ENCODE results near the gene CYLD. TPM values are rescaled to one million over a fixed set of nuclear protein-coding genes. Genes with fewer than 3 reads are reported as not detected.
A peak's percentile ranks its signal among the peaks of the same experiment; 100 is the strongest.

Gene CYLD
- total RNA-seq, 2 experiments from 2014 or later, result 135 to 195 TPM

DNA sequence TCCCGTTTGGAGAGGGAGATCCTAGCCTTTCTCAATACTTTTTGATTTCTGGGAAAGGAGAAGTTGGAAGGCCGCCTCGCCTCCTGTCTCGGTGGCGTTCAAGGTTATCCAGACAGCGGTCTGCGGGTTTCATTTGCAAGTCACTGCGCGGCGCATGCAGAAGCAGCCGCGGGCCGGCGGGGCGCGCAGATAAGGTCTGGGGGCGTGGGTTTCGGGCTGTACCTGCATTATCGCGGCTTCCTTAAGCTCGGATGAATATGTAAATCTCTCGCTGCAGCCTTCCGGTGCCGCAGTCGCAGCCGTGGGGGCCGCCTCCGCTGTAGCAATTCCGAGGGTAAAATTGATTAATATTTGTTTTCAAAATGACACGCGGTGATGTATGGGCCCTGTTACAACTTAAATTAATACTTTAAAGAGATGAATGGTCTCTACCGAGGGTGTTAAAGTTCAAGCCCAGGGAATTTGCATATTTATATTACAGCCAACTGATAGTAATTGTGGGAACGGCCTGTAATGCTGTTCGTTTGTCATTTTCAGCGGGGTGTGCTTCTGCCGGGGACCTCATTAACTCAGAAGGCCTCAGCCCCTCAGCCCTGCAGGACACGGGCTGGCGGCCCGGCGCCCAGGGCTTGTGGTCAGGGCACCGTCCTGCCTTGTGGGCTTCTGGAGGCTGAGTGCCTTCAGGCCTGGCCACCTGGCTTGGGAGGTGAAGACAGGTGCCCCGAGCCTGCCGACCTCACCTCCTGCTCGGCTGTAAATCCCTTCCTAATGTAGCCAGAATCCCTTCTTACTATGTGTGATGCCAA is 99.4 kb downstream of the CYLD start:
- ATAC-seq (peak; percentile 65), DNase-seq (peak; percentile 43)
- Mint-ChIP-seq H3K4me1 (peaks cover 25% of the 10 kb centered on the region), H3K27me3 (peaks cover 45% of the 10 kb centered on the region), H3K9me3 (ENCODE audit: low read depth) (no peaks in the 10 kb centered on the region), H3K36me3 (no peaks in the 10 kb centered on the region), H3K27ac (no peak overlapping the region), H3K4me3 (peak overlapping the region; percentile 42)
- CTCF ChIA-PET, result no interaction called here

DNA sequence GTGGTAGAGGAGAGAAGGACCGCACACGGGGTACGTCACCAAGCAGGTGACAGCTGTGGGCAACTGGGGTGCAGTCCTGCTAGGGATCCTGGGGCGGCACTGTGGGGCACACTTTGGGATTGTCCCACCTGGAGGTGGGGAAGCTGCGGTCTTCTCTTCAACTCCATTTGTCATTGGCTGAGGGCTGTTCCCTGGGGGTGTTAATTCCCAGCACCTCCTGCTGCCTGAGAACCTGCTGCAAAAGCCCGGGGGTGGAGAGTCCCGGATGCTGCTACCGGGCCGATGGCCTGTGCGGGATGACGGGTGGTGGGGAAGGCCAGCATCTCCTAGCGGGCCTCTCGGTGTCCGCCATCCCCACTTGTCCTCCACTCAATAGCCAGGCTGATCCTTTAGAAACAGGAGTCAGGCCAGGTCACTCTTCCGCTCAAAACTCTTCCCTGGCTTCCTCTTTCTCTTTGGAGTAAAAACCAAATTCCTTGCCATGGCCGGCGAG is 100.2 kb downstream of the CYLD start:
- ATAC-seq (no peak), DNase-seq (peak; percentile 33)
- Mint-ChIP-seq H3K4me1 (peaks cover 25% of the 10 kb centered on the region), H3K27ac (no peak overlapping the region), H3K36me3 (no peaks in the 10 kb centered on the region), H3K9me3 (ENCODE audit: low read depth) (no peaks in the 10 kb centered on the region), H3K4me3 (no peak overlapping the region), H3K27me3 (peaks cover 45% of the 10 kb centered on the region)
- CTCF ChIA-PET, result no interaction called here

DNA sequence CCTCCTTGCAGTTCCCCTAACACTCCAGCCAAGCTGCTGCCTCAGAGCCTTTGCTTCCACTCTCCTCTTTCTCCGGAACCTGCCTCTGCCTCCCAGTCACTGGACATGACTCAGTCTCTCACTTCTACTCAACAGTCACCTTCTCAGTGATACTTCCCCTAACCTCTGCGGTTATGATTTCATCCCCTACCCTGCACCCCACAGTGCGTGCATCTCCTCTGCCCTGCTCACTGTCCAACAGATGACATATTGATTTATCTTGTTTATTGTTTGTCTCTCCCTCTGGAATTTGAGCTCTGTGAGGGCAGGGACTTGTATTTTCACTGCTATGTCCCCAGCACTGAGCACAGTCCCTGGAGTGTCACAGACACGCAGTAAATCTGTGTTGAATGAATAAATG is 100.7 kb downstream of the CYLD start:
- H3K4me3 Mint-ChIP-seq, result no peak overlapping the region

DNA sequence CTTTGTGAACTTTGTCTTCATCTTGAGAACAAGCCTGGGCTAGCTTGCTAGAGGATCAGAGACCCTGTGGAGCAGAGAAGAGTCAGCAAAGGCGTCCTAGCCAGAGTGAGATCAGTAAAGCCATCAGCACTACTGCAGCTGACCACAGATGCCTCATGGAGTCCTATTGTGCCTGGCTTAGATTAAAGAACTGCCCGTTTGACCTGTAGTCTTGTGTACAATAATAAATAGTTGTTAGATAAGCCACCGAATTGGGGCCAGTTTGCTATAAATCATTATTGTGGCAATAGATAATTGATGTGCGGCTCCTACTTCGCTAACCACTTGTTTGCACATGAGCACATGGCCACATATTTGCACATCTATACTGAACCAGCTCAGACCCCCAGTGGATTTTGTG is 103.0 kb downstream of the CYLD start:
- CTCF ChIA-PET, result no interaction called here
- H3K4me3 Mint-ChIP-seq, result no peak overlapping the region
- ATAC-seq, result no peak
- H3K27me3 Mint-ChIP-seq, result peaks cover 42% of the 10 kb centered on the region
- peaks cover 22% of the 10 kb centered on the region for H3K4me1 Mint-ChIP-seq
- H3K27ac Mint-ChIP-seq, result no peak overlapping the region
- peak; percentile 3 for DNase-seq
- no peaks in the 10 kb centered on the region for H3K9me3 Mint-ChIP-seq (ENCODE audit: low read depth)
- no peaks in the 10 kb centered on the region for H3K36me3 Mint-ChIP-seq

More for the DNA sequence above, 100.7 kb downstream of the CYLD start:
- H3K27me3 Mint-ChIP-seq, result peaks cover 45% of the 10 kb centered on the region
- ATAC-seq (peak; percentile 39), DNase-seq (peak; percentile 40)
- H3K27ac Mint-ChIP-seq, result no peak overlapping the region
- no peaks in the 10 kb centered on the region for H3K9me3 Mint-ChIP-seq (ENCODE audit: low read depth)
- H3K36me3 Mint-ChIP-seq, result no peaks in the 10 kb centered on the region
- CTCF ChIA-PET, result no interaction called here
- peaks cover 25% of the 10 kb centered on the region for H3K4me1 Mint-ChIP-seq

DNA sequence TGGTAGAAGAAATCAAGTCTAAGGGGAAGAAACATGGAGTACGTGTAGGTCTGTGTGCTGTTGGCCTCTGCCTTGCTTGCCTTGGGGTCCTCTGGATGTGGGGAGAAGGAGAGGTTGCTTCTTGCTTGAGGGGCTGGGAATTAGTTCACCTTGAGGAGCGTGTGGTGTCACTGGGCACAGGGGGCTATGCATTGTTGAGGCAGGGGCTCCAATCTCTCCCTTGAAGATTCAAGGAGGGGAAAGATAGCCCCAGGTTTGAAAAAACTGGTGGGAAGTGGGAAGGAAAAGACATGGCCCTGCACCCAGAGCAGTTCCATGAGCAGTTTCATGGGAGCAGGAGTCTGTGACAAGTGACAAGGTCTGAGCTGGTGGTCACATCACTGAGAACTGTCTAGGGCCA is 103.4 kb downstream of the CYLD start:
- CTCF ChIA-PET, result no interaction called here
- H3K27me3 Mint-ChIP-seq, result peaks cover 38% of the 10 kb centered on the region
- no peak overlapping the region for H3K27ac Mint-ChIP-seq
- H3K36me3 Mint-ChIP-seq, result no peaks in the 10 kb centered on the region
- no peak overlapping the region for H3K4me3 Mint-ChIP-seq
- ATAC-seq (no peak), DNase-seq (peak; percentile 23)
- peaks cover 21% of the 10 kb centered on the region for H3K4me1 Mint-ChIP-seq
- no peaks in the 10 kb centered on the region for H3K9me3 Mint-ChIP-seq (ENCODE audit: low read depth)

DNA sequence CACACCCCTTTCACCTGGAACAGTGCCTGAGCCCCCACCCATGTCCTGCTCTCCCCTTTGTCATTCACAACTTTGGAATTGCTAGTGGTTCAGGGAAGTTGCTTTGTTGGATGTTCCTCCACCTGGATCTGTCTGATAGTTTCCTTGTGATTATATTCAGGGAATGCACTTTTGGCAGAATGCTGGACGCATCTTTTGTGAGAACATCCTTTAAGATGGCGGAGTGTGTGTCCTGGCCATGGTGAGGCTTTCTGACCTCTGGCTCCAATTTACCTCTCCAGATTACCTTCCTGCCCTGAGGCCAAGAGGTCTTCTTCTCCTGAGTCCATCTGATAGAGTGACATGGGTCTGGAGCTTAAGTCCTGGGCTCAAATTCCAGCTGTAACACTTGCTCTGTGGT is 104.6 kb downstream of the CYLD start:
- Mint-ChIP-seq H3K27ac (no peak overlapping the region), H3K27me3 (peaks cover 31% of the 10 kb centered on the region), H3K4me3 (no peak overlapping the region), H3K9me3 (ENCODE audit: low read depth) (no peaks in the 10 kb centered on the region), H3K36me3 (no peaks in the 10 kb centered on the region), H3K4me1 (peaks cover 10% of the 10 kb centered on the region)
- CTCF ChIA-PET, result no interaction called here
- DNase-seq (no peak), ATAC-seq (no peak)

DNA sequence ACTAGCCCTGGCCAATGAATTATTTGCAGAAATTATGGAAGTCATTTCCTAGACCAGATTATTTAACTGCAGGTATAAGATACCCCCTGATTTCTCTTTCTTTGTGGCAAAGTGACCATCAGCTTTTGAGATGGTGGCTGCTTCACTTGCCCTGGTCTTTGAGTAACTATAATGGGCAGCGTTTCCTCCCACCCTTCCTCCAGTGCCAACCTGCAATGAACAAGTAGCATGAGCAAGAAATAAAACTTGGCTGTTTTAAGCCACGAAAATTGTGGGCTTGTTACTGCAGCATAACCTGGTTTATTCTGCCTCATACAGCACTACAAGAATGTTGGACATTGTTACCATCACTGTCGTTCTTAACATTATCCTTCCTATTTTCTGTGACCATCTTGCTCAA is 105.3 kb downstream of the CYLD start:
- no peak overlapping the region for H3K4me3 Mint-ChIP-seq
- H3K27me3 Mint-ChIP-seq, result peaks cover 32% of the 10 kb centered on the region
- CTCF ChIA-PET, result no interaction called here
- DNase-seq (peak; percentile 4), ATAC-seq (no peak)
- no peak overlapping the region for H3K27ac Mint-ChIP-seq
- peaks cover 6% of the 10 kb centered on the region for H3K4me1 Mint-ChIP-seq
- H3K9me3 Mint-ChIP-seq (ENCODE audit: low read depth), result no peaks in the 10 kb centered on the region
- no peaks in the 10 kb centered on the region for H3K36me3 Mint-ChIP-seq

DNA sequence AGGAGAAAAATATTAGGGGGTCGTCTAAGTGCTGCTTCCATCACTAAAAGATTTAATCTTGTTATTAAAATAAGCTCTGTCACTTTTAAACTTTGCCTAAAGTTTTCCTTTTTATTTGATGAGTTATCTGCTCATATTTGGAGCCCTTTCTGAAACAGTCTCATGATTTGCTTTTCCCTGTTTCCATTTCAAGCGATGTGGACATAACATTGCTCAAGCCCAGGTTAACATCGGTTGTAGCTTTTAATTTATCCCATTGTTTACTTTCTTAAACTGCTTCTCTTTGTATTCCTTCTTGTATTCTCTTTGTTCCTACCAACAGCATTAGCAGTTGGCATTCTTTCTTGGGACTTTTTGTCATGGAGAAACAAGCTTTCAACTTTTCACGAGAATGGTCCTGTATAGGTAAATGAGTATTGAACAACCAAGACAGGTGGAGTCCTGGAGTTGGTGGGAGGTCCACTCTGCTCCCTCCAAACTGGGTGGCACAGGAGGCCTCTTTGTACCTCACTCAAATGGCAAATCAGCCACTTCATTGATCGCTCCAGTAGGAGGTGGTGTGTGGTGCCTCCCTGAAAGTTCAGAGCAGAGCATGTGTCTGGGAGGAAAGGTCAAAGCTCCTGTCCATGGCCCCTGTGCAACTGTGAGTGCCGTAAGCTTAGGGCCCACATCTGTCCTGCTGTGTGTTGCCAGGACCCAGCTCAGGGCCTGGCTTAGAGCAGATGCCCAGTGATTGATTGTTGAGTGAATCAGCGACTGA is 107.0 kb downstream of the CYLD start:
- no peaks in the 10 kb centered on the region for H3K9me3 Mint-ChIP-seq (ENCODE audit: low read depth)
- DNase-seq (peak; percentile 28), ATAC-seq (no peak)
- H3K4me3 Mint-ChIP-seq, result no peak overlapping the region
- no peak overlapping the region for H3K27ac Mint-ChIP-seq
- H3K36me3 Mint-ChIP-seq, result no peaks in the 10 kb centered on the region
- H3K27me3 Mint-ChIP-seq, result peaks cover 29% of the 10 kb centered on the region
- no peaks in the 10 kb centered on the region for H3K4me1 Mint-ChIP-seq
- CTCF ChIA-PET, result no interaction called here

Small RNAs within 50 kb of the gene (microRNA-seq; reads per million reads assigned to microRNA genes)
- 3.4 reads per million for gene MIR3181

Other genes with a start within 250 kb of the CYLD start
- gene NKD1, start 193.7 kb upstream of the CYLD start, total RNA-seq, result 1 to 10 TPM in 1 of 2 experiments, under 1 TPM in 1; 0.33 to 2.1 TPM
- 10 to 100 TPM; 60.0 to 72.1 TPM for gene SNX20, start 60.8 kb upstream of the CYLD start, total RNA-seq
- gene NOD2, start 48.5 kb upstream of the CYLD start, total RNA-seq, result 10 to 100 TPM in 1 of 2 experiments, 1 to 10 TPM in 1; 6.5 to 10.7 TPM